Aorta (tissue), 5 donors: ENCODE data around the gene MYLK. TPM values are rescaled to one million over a fixed set of nuclear protein-coding genes. Genes with fewer than 3 reads are reported as not detected.

Experiments used
- ATAC-seq: fragments of 200-7000 bp; cut with Tn5 transposase; one replicate; pipeline ENCODE4 v1.9.1; 2022; ENCODE audit warnings: moderate library complexity; ENCODE audit not compliant: low FRiP score
- DNase-seq, 2 donors: peaks; one replicate each; pipeline ENCODE4 v3.0.0-alpha.2; 2020
- H3K27ac ChIP-seq, 2 donors: one replicate each; pipeline ENCODE4 v1.5.1; 2013; ENCODE audit warnings: low read length in 2 of 2, mild to moderate bottlenecking in 2 of 2, moderate library complexity in 2 of 2, control low read depth in 1 of 2, inconsistent platforms in 1 of 2, low read depth in 1 of 2
- H3K27me3 ChIP-seq, 2 donors: one replicate each; pipeline ENCODE4 v1.6.1; 2013; ENCODE audit warnings: control low read depth in 1 of 2, low read length in 1 of 2, mild to moderate bottlenecking in 1 of 2, moderate library complexity in 1 of 2; ENCODE audit not compliant: insufficient read depth in 2 of 2, control insufficient read depth in 1 of 2
- H3K36me3 ChIP-seq, 2 donors: one replicate each; pipeline ENCODE4 v1.6.1; 2013; ENCODE audit warnings: control low read depth in 1 of 2, low read length in 1 of 2, mild to moderate bottlenecking in 1 of 2; ENCODE audit not compliant: insufficient read depth in 2 of 2, control insufficient read depth in 1 of 2
- H3K4me1 ChIP-seq, 2 donors: one replicate each; pipeline ENCODE4 v1.6.1; 2013; ENCODE audit warnings: low read length in 2 of 2, control low read depth in 1 of 2, mild to moderate bottlenecking in 1 of 2, moderate library complexity in 1 of 2; ENCODE audit not compliant: insufficient read depth in 2 of 2, control insufficient read depth in 1 of 2
- H3K4me3 ChIP-seq, 2 donors: one replicate each; pipeline ENCODE4 v1.5.1; 2013; ENCODE audit warnings: low read length in 2 of 2, control low read depth in 1 of 2, mild to moderate bottlenecking in 1 of 2
- H3K9me3 ChIP-seq: one replicate; pipeline ENCODE4 v1.6.1; 2013; ENCODE audit warnings: mild to moderate bottlenecking, low read length; ENCODE audit not compliant: control insufficient read depth
- WGBS, 2 donors: extraction: QIAGEN DNeasy Blood & Tissue Kit; methylation state at CpG; one replicate each; pipeline ENCODE4 v1.1.7; 2013; 5-methylcytosine and 5-hydroxymethylcytosine counted together
- intact Hi-C, 2 donors: fragments of 100-400 bp; cut with DNase I; formaldehyde crosslinking; loops; one replicate each; pipeline versions ENCODE4 v1.14.2 to v1.15.0; 2022
- polyA plus RNA-seq, 2 donors: library from polyadenylated mRNA; stranded (reverse); fragments of 200-250 nt; gene quantifications; one replicate each; pipeline ENCODE4 v1.2.3, GENCODE V29; 2013
- total RNA-seq, 2 donors: library from RNA; stranded (reverse); fragmentation: NEBNext Ultra II Directional; extraction: Animal tissue kit (Norgen Biotek cat#: 25700); gene quantifications; one replicate each; pipeline ENCODE4 v1.2.1, GENCODE V29; 2021
- donor health status: healthy with polysubstance abuse.
- donor health status: Bipolar disorder and iron deficiency.
- donor health status: DM: no; HTN: no; CAD: no.
- donor health status: DM: no; HTN: no; CAD: no.
- donor health status: DM: yes; HTN: yes; CAD: no.

Gene MYLK
- total and polyA plus RNA-seq, 4 donors = 134 to 786 (median 314) TPM

GRCh38 chr3:123832692-123833397 lies 51.3 kb downstream of the MYLK start:
- Histone ChIP-seq H3K27ac (no peak overlapping the region), H3K4me3 (no peak overlapping the region), H3K27me3 (no peaks in the 10 kb centered on the region), H3K9me3 (no peaks in the 10 kb centered on the region), H3K36me3 (peaks cover 3% of the 10 kb centered on the region in 2 donors), H3K4me1 (peaks cover 0 to 6% of the 10 kb centered on the region in 2 donors)
- 78 to 80% methylated on average over 3 of the region's 3 CpGs for WGBS, 2 donors
- DNase-seq = no peak
- no peak for ATAC-seq
- intact Hi-C loops = loop anchor here in 1 of 2 donors (5.0 kb wide), 1 partner anchor 34 kb away; no protein-coding TSS in a partner anchor

GRCh38 chr3:123831420-123831819 lies 52.7 kb downstream of the MYLK start:
- intact Hi-C loops = loop anchor here in 1 of 2 donors (5.0 kb wide), 1 partner anchor 36 kb away; no protein-coding TSS in a partner anchor
- Histone ChIP-seq H3K36me3 (peaks cover 3% of the 10 kb centered on the region in 2 donors), H3K27me3 (no peaks in the 10 kb centered on the region), H3K4me1 (peaks cover 0 to 6% of the 10 kb centered on the region in 2 donors), H3K9me3 (no peaks in the 10 kb centered on the region), H3K4me3 (no peak overlapping the region), H3K27ac (no peak overlapping the region)
- WGBS, 2 donors = 64 to 67% methylated on average over 7 of the region's 7 CpGs
- no peak for DNase-seq
- no peak for ATAC-seq

- Histone ChIP-seq H3K9me3 (peaks cover 2% of the 10 kb centered on the region), H3K27me3 (no peaks in the 10 kb centered on the region), H3K4me1 (peaks cover 0 to 2% of the 10 kb centered on the region in 2 donors), H3K27ac (no peak overlapping the region), H3K36me3 (peaks cover 0 to 2% of the 10 kb centered on the region in 2 donors), H3K4me3 (no peak overlapping the region)
- DNase-seq = no peak
- ATAC-seq = no peak
- intact Hi-C loops = no loop called here
- 82 to 83% methylated on average over 1 of the region's 1 CpG for WGBS, 2 donors
Observed at GRCh38 chr3:123821920-123822319, 62.2 kb downstream of the MYLK start.

- intact Hi-C loops = loop anchor here in 1 of 2 donors (5.0 kb wide), 3 partner anchors 43 to 83 kb away; partner anchors contain the start of gene MYLK
- peaks cover 2% of the 10 kb centered on the region for H3K9me3 ChIP-seq
- no peak overlapping the region for H3K27ac ChIP-seq
- H3K27me3 ChIP-seq = no peaks in the 10 kb centered on the region
- H3K4me3 ChIP-seq = no peak overlapping the region
- no peak for DNase-seq
- no peak for ATAC-seq
- 83 to 88% methylated on average over 1 of the region's 1 CpG for WGBS, 2 donors
- H3K4me1 ChIP-seq = peaks cover 2 to 7% of the 10 kb centered on the region in 2 donors
- H3K36me3 ChIP-seq = peaks cover 0 to 2% of the 10 kb centered on the region in 2 donors
Observed at GRCh38 chr3:123819949-123820348, 64.2 kb downstream of the MYLK start.

GRCh38 chr3:123818921-123819429 lies 65.2 kb downstream of the MYLK start:
- Histone ChIP-seq H3K4me1 (peaks cover 2 to 7% of the 10 kb centered on the region in 2 donors), H3K4me3 (no peak overlapping the region), H3K9me3 (peaks cover 2% of the 10 kb centered on the region), H3K27ac (peak overlapping the region in 1 of 2 donors; percentile 50), H3K36me3 (peaks cover 0 to 2% of the 10 kb centered on the region in 2 donors), H3K27me3 (no peaks in the 10 kb centered on the region)
- intact Hi-C loops = loop anchor here in 1 of 2 donors (5.0 kb wide), 3 partner anchors 42 to 82 kb away; partner anchors contain the start of gene MYLK
- WGBS, 2 donors = 56 to 76% methylated on average over 2 of the region's 2 CpGs
- ATAC-seq (no peak), DNase-seq (no peak)

GRCh38 chr3:123818324-123818920 lies 65.7 kb downstream of the MYLK start:
- Histone ChIP-seq H3K27ac (peak overlapping the region; percentile 81 to 98), H3K4me1 (peaks cover 2 to 7% of the 10 kb centered on the region in 2 donors), H3K9me3 (peaks cover 2% of the 10 kb centered on the region), H3K4me3 (no peak overlapping the region), H3K36me3 (peaks cover 0 to 2% of the 10 kb centered on the region in 2 donors), H3K27me3 (no peaks in the 10 kb centered on the region)
- no peak for DNase-seq
- WGBS, 2 donors = 74 to 79% methylated on average over 5 of the region's 5 CpGs
- intact Hi-C loops = loop anchor here in 1 of 2 donors (5.0 kb wide), 3 partner anchors 41 to 81 kb away; partner anchors contain the start of gene MYLK
- ATAC-seq = no peak

- WGBS, 2 donors = 18 to 19% methylated on average over 4 of the region's 4 CpGs
- DNase-seq = no peak
- intact Hi-C loops = loop anchor here in 1 of 2 donors (5.0 kb wide), 3 partner anchors 40 to 80 kb away; partner anchors contain the start of gene MYLK
Observed at GRCh38 chr3:123817413-123817812, 66.7 kb downstream of the MYLK start.

GRCh38 chr3:123816673-123817207 lies 67.4 kb downstream of the MYLK start:
- peak overlapping the region; percentile 61 to 81 for H3K27ac ChIP-seq
- no peaks in the 10 kb centered on the region for H3K27me3 ChIP-seq
- H3K9me3 ChIP-seq = no peaks in the 10 kb centered on the region
- peaks cover 2 to 7% of the 10 kb centered on the region in 2 donors for H3K4me1 ChIP-seq
- DNase-seq = no peak
- 3 to 6% methylated on average over 5 of the region's 5 CpGs for WGBS, 2 donors
- intact Hi-C loops = loop anchor here in 1 of 2 donors (5.0 kb wide), 3 partner anchors 39 to 79 kb away; partner anchors contain the start of gene MYLK
- no peak overlapping the region for H3K4me3 ChIP-seq
- peak; percentile 22 for ATAC-seq
- H3K36me3 ChIP-seq = no peaks in the 10 kb centered on the region

More at GRCh38 chr3:123817413-123817812, 66.7 kb downstream of the MYLK start:
- Histone ChIP-seq H3K4me1 (peaks cover 2 to 7% of the 10 kb centered on the region in 2 donors), H3K27me3 (no peaks in the 10 kb centered on the region), H3K36me3 (no peaks in the 10 kb centered on the region), H3K4me3 (no peak overlapping the region), H3K9me3 (no peaks in the 10 kb centered on the region), H3K27ac (peak overlapping the region; percentile 81 to 98)
- no peak for ATAC-seq
